CD14-positive monocyte (primary cell): ENCODE results near the gene URB2. TPM values are rescaled to one million over a fixed set of nuclear protein-coding genes. Genes with fewer than 3 reads are reported as not detected.
A peak's percentile ranks its signal among the peaks of the same experiment; 100 is the strongest.

ENCODE experiments used
- DNase-seq, 3 donors: peaks; one replicate each; pipeline ENCODE4 v3.0.0-alpha.2; 2011 to 2022
- H2AFZ ChIP-seq: 2 replicates; pipeline ENCODE4 v1.6.0; 2012; ENCODE audit warnings: mild to moderate bottlenecking, low read depth, low read length, inconsistent platforms; ENCODE audit not compliant: insufficient read depth, poor library complexity, severe bottlenecking
- H3K27ac ChIP-seq, 2 donors: 1 replicate in 1 of 2; 2 replicates in 1 of 2; pipeline ENCODE4 v1.5.1; 2012 to 2013; ENCODE audit warnings: low read length in 2 of 2, control low read depth in 1 of 2, inconsistent platforms in 1 of 2, low read depth in 1 of 2, mild to moderate bottlenecking in 1 of 2
- H3K27me3 ChIP-seq, 2 donors: one replicate each; pipeline versions ENCODE4 v1.6.0 to v1.6.1; 2011 to 2013; ENCODE audit warnings: low read length in 2 of 2; ENCODE audit not compliant: control insufficient read depth in 2 of 2, insufficient read depth in 2 of 2
- H3K36me3 ChIP-seq, 2 donors: replicated peaks in 1 of 2; 1 replicate in 1 of 2; 2 replicates in 1 of 2; pipeline versions ENCODE4 v1.5.1 to v1.6.1; 2012 to 2013; ENCODE audit warnings: low read length in 2 of 2, control low read depth in 1 of 2, inconsistent platforms in 1 of 2, mild to moderate bottlenecking in 1 of 2; ENCODE audit not compliant: insufficient read depth in 2 of 2, control insufficient read depth in 1 of 2
- H3K4me1 ChIP-seq, 2 donors: 1 replicate in 1 of 2; 2 replicates in 1 of 2; pipeline versions ENCODE4 v1.5.1 to v1.6.1; 2012 to 2013; ENCODE audit warnings: low read length in 2 of 2, control low read depth in 1 of 2, inconsistent platforms in 1 of 2, mild to moderate bottlenecking in 1 of 2, moderate library complexity in 1 of 2; ENCODE audit not compliant: insufficient read depth in 2 of 2, control insufficient read depth in 1 of 2
- H3K4me2 ChIP-seq: replicated peaks from 2 replicates; pipeline ENCODE3; 2012; ENCODE audit warnings: low read length, moderate library complexity, mild to moderate bottlenecking; ENCODE audit not compliant: poor library complexity, severe bottlenecking; ENCODE audit errors: extremely low read depth
- H3K4me3 ChIP-seq, 3 experiments: fragments of 200-600 bp in 1 of 3; sonication (generic) in 1 of 3; replicated peaks in 1 of 3; 1 replicate in 2 of 3; 2 replicates in 1 of 3; pipeline ENCODE4 v1.5.1; 2011 to 2013; ENCODE audit warnings: low read length in 3 of 3, mild to moderate bottlenecking in 3 of 3, control low read depth in 2 of 3, low read depth in 2 of 3, inconsistent platforms in 1 of 3, moderate library complexity in 1 of 3
- H3K79me2 ChIP-seq: 2 replicates; pipeline ENCODE4 v1.6.0; 2012; ENCODE audit warnings: mild to moderate bottlenecking, control low read depth, inconsistent platforms, low read length, moderate library complexity; ENCODE audit not compliant: insufficient read depth
- H3K9ac ChIP-seq: 2 replicates; pipeline ENCODE4 v1.6.0; 2017; ENCODE audit warnings: low read length, mild to moderate bottlenecking; ENCODE audit not compliant: insufficient read depth, poor library complexity, severe bottlenecking
- H3K9me3 ChIP-seq, 2 donors: replicated peaks in 1 of 2; 1 replicate in 1 of 2; 2 replicates in 1 of 2; pipeline versions ENCODE4 v1.5.1 to v1.6.1; 2012 to 2013; ENCODE audit warnings: low read length in 2 of 2, control low read depth in 1 of 2; ENCODE audit not compliant: control insufficient read depth in 1 of 2, insufficient read depth in 1 of 2
- H4K20me1 ChIP-seq: 2 replicates; pipeline ENCODE4 v1.6.0; 2012; ENCODE audit warnings: mild to moderate bottlenecking, low read length, control low read depth, moderate library complexity; ENCODE audit not compliant: insufficient read depth
- H3K27ac Mint-ChIP-seq, 7 donors: one replicate each; pipeline ENCODE4 v1.8.0; 2020; ENCODE audit warnings: mild to moderate bottlenecking in 7 of 7, mixed read lengths in 7 of 7, moderate library complexity in 6 of 7, inconsistent platforms in 2 of 7
- H3K27me3 Mint-ChIP-seq, 3 donors: one replicate each; pipeline ENCODE4 v1.8.0; 2021 to 2022; ENCODE audit warnings: low read depth in 3 of 3, mild to moderate bottlenecking in 3 of 3, mixed read lengths in 3 of 3, moderate library complexity in 3 of 3, inconsistent platforms in 1 of 3
- H3K36me3 Mint-ChIP-seq, 2 donors: one replicate each; pipeline ENCODE4 v1.8.0; 2020; ENCODE audit warnings: mixed read lengths in 2 of 2, inconsistent platforms in 1 of 2, mild to moderate bottlenecking in 1 of 2
- H3K4me1 Mint-ChIP-seq: one replicate; pipeline ENCODE4 v1.8.0; 2020; ENCODE audit warnings: mild to moderate bottlenecking, mixed read lengths
- H3K4me3 Mint-ChIP-seq, 2 donors: one replicate each; pipeline ENCODE4 v1.8.0; 2020; ENCODE audit warnings: mild to moderate bottlenecking in 2 of 2, mixed read lengths in 2 of 2, moderate library complexity in 1 of 2
- H3K9me3 Mint-ChIP-seq, 7 donors: one replicate each; pipeline ENCODE4 v1.8.0; 2020 to 2022; ENCODE audit warnings: mixed read lengths in 7 of 7, mild to moderate bottlenecking in 6 of 7, moderate library complexity in 6 of 7, inconsistent platforms in 2 of 7
- CTCF ChIP-seq: fragments of 200-600 bp; IDR thresholded peaks from one replicate; pipeline ENCODE4 v1.8.0; 2022; ENCODE audit warnings: antibody characterized with exemption, mild to moderate bottlenecking
- WGBS: methylation state at CpG from one replicate; pipeline ENCODE4 v1.1.5; 2013; ENCODE audit warnings: missing lambda C conversion rate; ENCODE audit not compliant: insufficient coverage; 5-methylcytosine and 5-hydroxymethylcytosine counted together
- intact Hi-C, 2 donors: fragments of 100-400 bp; cut with micrococcal nuclease; formaldehyde crosslinking; loops; one replicate each; pipeline versions ENCODE4 v1.15.0 to v1.15.1; 2023
- polyA plus RNA-seq, 3 donors: library from polyadenylated mRNA; depleted of rRNA in 1 of 3; unstranded in 2 of 3; stranded (reverse) in 1 of 3; fragments of 300-500 nt in 2 of 3; fragments of >200 nt in 1 of 3; fragmentation: Illumina TruSeq in 2 of 3; gene quantifications; 1 replicate in 2 of 3; 2 replicates in 1 of 3; pipeline ENCODE4 v1.2.3, GENCODE V29; 2012 to 2021

URB2 gene
- polyA plus RNA-seq, 3 donors = 0.79 to 2.8 (median 1.5) TPM

GRCh38 chr1:229624521-229625070, 1.5 kb upstream of the URB2 start:
- peak overlapping the region; percentile 94 to 98 for H3K4me3 Mint-ChIP-seq
- H3K27me3 Mint-ChIP-seq = no peaks in the 10 kb centered on the region
- Histone ChIP-seq H3K27ac (peak overlapping the region in 1 of 2 donors; percentile 83), H3K79me2 (peaks cover 92% of the 10 kb centered on the region), H2AFZ (peak overlapping the region; percentile 73), H3K36me3 (peaks cover 0 to 17% of the 10 kb centered on the region in 2 donors), H3K4me3 (peak overlapping the region; percentile 66 to 95 (median 74)), H3K9ac (peak overlapping the region; percentile 70), H3K4me1 (peaks cover 20 to 30% of the 10 kb centered on the region in 2 donors), H3K27me3 (no peaks in the 10 kb centered on the region), H3K9me3 (no peaks in the 10 kb centered on the region), H3K4me2 (peak overlapping the region; percentile 97), H4K20me1 (peaks cover 61% of the 10 kb centered on the region)
- no peak for TF ChIP-seq CTCF
- intact Hi-C loops = loop anchor here (5.0 to 10.0 kb wide), 3 partner anchors 67 to 1140 kb away; partner anchors contain the start of genes ABCB10 (in 2 of the 2), GALNT2 (in 2 of the 2) and RNF187 (in 1 of the 2)
- 35% methylated on average over 2 of the region's 9 CpGs for WGBS
- H3K36me3 Mint-ChIP-seq = peaks cover 4 to 11% of the 10 kb centered on the region in 2 donors
- no peaks in the 10 kb centered on the region for H3K9me3 Mint-ChIP-seq
- H3K4me1 Mint-ChIP-seq = peaks cover 52% of the 10 kb centered on the region
- DNase-seq = no peak
- H3K27ac Mint-ChIP-seq = peak overlapping the region; percentile 66 to 93 (median 88)

GRCh38 chr1:229625071-229625914, 754 bp upstream of the URB2 start:
- peak; percentile 27 to 51 (median 49) for DNase-seq
- peak overlapping the region; percentile 22 to 84 for H3K27ac ChIP-seq

More at GRCh38 chr1:229625071-229625914, 754 bp upstream of the URB2 start:
- Histone ChIP-seq H4K20me1 (peaks cover 54% of the 10 kb centered on the region), H3K9me3 (no peaks in the 10 kb centered on the region), H3K4me3 (peak overlapping the region; percentile 66 to 97 (median 74)), H3K79me2 (peaks cover 91% of the 10 kb centered on the region), H3K9ac (peak overlapping the region; percentile 73), H3K4me1 (peaks cover 20 to 30% of the 10 kb centered on the region in 2 donors), H3K36me3 (peaks cover 0 to 17% of the 10 kb centered on the region in 2 donors), H2AFZ (peak overlapping the region; percentile 99), H3K4me2 (peak overlapping the region; percentile 97), H3K27me3 (no peaks in the 10 kb centered on the region)
- H3K36me3 Mint-ChIP-seq = peaks cover 4 to 16% of the 10 kb centered on the region in 2 donors
- 0% methylated on average over 42 of the region's 86 CpGs for WGBS
- intact Hi-C loops = loop anchor here (5.0 to 10.0 kb wide), 3 partner anchors 68 to 1140 kb away; partner anchors contain the start of genes ABCB10 (in 2 of the 2), GALNT2 (in 2 of the 2) and RNF187 (in 1 of the 2)
- no peaks in the 10 kb centered on the region for H3K9me3 Mint-ChIP-seq
- no peaks in the 10 kb centered on the region for H3K27me3 Mint-ChIP-seq
- H3K4me1 Mint-ChIP-seq = peaks cover 45% of the 10 kb centered on the region
- no peak for TF ChIP-seq CTCF
- H3K4me3 Mint-ChIP-seq = peak overlapping the region; percentile 94 to 98
- H3K27ac Mint-ChIP-seq = peak overlapping the region; percentile 66 to 93 (median 88)
